HCT116 (cell line): ENCODE data around the gene CDIP1. TPM values are rescaled to one million over a fixed set of nuclear protein-coding genes. Genes with fewer than 3 reads are reported as not detected.

Experiments used
- ATAC-seq: fragments of 200-7000 bp; cut with Tn5 transposase; 2 replicates; pipeline ENCODE4 v1.9.1; 2020; ENCODE audit warnings: mild to moderate bottlenecking, moderate library complexity
- BruUV-seq: library from RNA; stranded (reverse); fragments of 400-500 nt; replicated peaks from 2 replicates; lab custom pipeline; 2021; lab: Mats Ljungman, UMichigan
- CTCF ChIA-PET: fragments of 300-600 bp; sonication (Branson Sonifier 250); formaldehyde crosslinking; loops from one replicate; lab custom pipeline; 2021; ENCODE audit warnings: antibody characterized with exemption; lab: Charles Lee
- POLR2A ChIA-PET: fragments of 300-600, 350-600 bp; sonication (Branson Sonifier 250); formaldehyde crosslinking; loops from one replicate; lab custom pipeline; 2021; ENCODE audit warnings: antibody characterized with exemption; lab: Charles Lee
- RAD21 ChIA-PET, 2 experiments: fragments of 300-600 bp; sonication (Branson Sonifier 250); formaldehyde crosslinking; loops; one replicate each; lab custom pipeline; 2023; ENCODE audit warnings: low total read pairs in 2 of 2; ENCODE audit not compliant: uncharacterized antibody in 2 of 2, unreplicated experiment in 2 of 2, low non-redundant PET in 1 of 2; lab: Charles Lee
- DNase-seq: peaks from one replicate; pipeline ENCODE4 v3.0.0-alpha.2; 2010; ENCODE audit warnings: low read depth, low spot score
- H2AFZ ChIP-seq: fragments of 200-600 bp; shearing (Covaris generic), sonication (generic); 2 replicates; pipeline ENCODE4 v1.6.1; 2017; ENCODE audit warnings: low read depth, mixed run types, mixed read lengths, antibody characterized with exemption, low read length; ENCODE audit not compliant: poor library complexity, severe bottlenecking
- H3K27ac ChIP-seq: 2 replicates; pipeline ENCODE4 v1.5.1; 2012; ENCODE audit warnings: low read depth, low read length
- H3K27me3 ChIP-seq: fragments of 200-600 bp; sonication (generic); 2 replicates; pipeline ENCODE4 v1.6.1; 2016; ENCODE audit warnings: mixed run types, low read length, mixed read lengths; ENCODE audit not compliant: insufficient read depth
- H3K36me3 ChIP-seq, 2 experiments: fragments of 200-500 bp in 1 of 2; fragments of 200-600 bp in 1 of 2; sonication (Bioruptor generic) in 1 of 2; sonication (generic) in 1 of 2; 2 replicates each; pipeline versions ENCODE4 v1.5.1 to v1.6.1; 2014 to 2016; ENCODE audit warnings: low read length in 2 of 2, inconsistent platforms in 1 of 2, mixed read lengths in 1 of 2, mixed run types in 1 of 2; ENCODE audit not compliant: insufficient read depth in 2 of 2, control insufficient read depth in 1 of 2
- H3K4me1 ChIP-seq, 2 experiments: fragments of 200-600 bp in 1 of 2; sonication (generic) in 1 of 2; 2 replicates each; pipeline versions ENCODE4 v1.5.1 to v1.6.1; 2012 to 2017; ENCODE audit warnings: low read length in 2 of 2, inconsistent platforms in 1 of 2, mild to moderate bottlenecking in 1 of 2, mixed read lengths in 1 of 2, mixed run types in 1 of 2, moderate library complexity in 1 of 2; ENCODE audit not compliant: insufficient read depth in 2 of 2, control insufficient read depth in 1 of 2
- H3K4me2 ChIP-seq: fragments of 200-600 bp; sonication (generic); 2 replicates; pipeline ENCODE4 v1.6.1; 2017; ENCODE audit warnings: mixed run types, low read length, mixed read lengths
- H3K4me3 ChIP-seq, 2 experiments: fragments of 200-600 bp in 1 of 2; sonication (generic) in 1 of 2; replicated peaks in 1 of 2; 2 replicates each; pipeline ENCODE4 v1.5.1; 2011 to 2016; ENCODE audit warnings: low read length in 2 of 2, control low read depth in 1 of 2, low read depth in 1 of 2, mild to moderate bottlenecking in 1 of 2, mixed read lengths in 1 of 2, mixed run types in 1 of 2
- H3K79me2 ChIP-seq: fragments of 200-600 bp; sonication (generic); 2 replicates; pipeline ENCODE4 v1.6.1; 2017; ENCODE audit warnings: mild to moderate bottlenecking, mixed run types, low read length, moderate library complexity, mixed read lengths; ENCODE audit not compliant: insufficient read depth
- H3K9ac ChIP-seq: fragments of 200-600 bp; sonication (generic); 2 replicates; pipeline ENCODE4 v1.6.1; 2016; ENCODE audit warnings: low read length, mixed read lengths
- H3K9me2 ChIP-seq: fragments of 200-600 bp; sonication (generic), shearing (Covaris generic); 2 replicates; pipeline ENCODE4 v1.6.1; 2017; ENCODE audit warnings: mixed run types, mild to moderate bottlenecking, moderate library complexity; ENCODE audit not compliant: insufficient read depth
- H3K9me3 ChIP-seq, 2 experiments: fragments of 200-500 bp in 1 of 2; fragments of 200-600 bp in 1 of 2; sonication (Bioruptor generic) in 1 of 2; sonication (generic) in 1 of 2; 2 replicates each; pipeline ENCODE4 v1.6.1; 2014 to 2017; ENCODE audit warnings: low read length in 2 of 2, mixed read lengths in 2 of 2, inconsistent platforms in 1 of 2, low read depth in 1 of 2, mild to moderate bottlenecking in 1 of 2, mixed run types in 1 of 2, moderate library complexity in 1 of 2; ENCODE audit not compliant: control insufficient read depth in 1 of 2, insufficient read depth in 1 of 2
- H4K20me1 ChIP-seq: fragments of 200-600 bp; sonication (generic), shearing (Covaris generic); 2 replicates; pipeline ENCODE4 v1.6.1; 2017; ENCODE audit warnings: mixed run types, mild to moderate bottlenecking, moderate library complexity; ENCODE audit not compliant: insufficient read depth
- CEBPB ChIP-seq: IDR thresholded peaks from 2 replicates; pipeline ENCODE4 v1.6.1; 2012; ENCODE audit warnings: low read depth
- ELF1 ChIP-seq: IDR thresholded peaks from 2 replicates; pipeline ENCODE4 v1.6.1; 2012; ENCODE audit warnings: low read depth, borderline replicate concordance
- EZH2phosphoT487 ChIP-seq: fragments of 200-600 bp; IDR thresholded peaks from 2 replicates; pipeline ENCODE4 v1.6.1; 2018; ENCODE audit warnings: antibody characterized with exemption, borderline replicate concordance
- FOSL1 ChIP-seq: IDR thresholded peaks from 2 replicates; pipeline ENCODE4 v1.6.1; 2012; ENCODE audit warnings: low read depth
- JUND ChIP-seq: IDR thresholded peaks from 2 replicates; pipeline ENCODE4 v1.6.1; 2012
- POLR2AphosphoS5 ChIP-seq: IDR thresholded peaks from 2 replicates; pipeline ENCODE4 v1.6.1; 2011; ENCODE audit warnings: mild to moderate bottlenecking, low read depth, low read length, moderate library complexity
- RAD21 ChIP-seq: IDR thresholded peaks from 2 replicates; pipeline ENCODE4 v1.6.1; 2012; ENCODE audit warnings: low read depth, mild to moderate bottlenecking
- SIN3A ChIP-seq: IDR thresholded peaks from 2 replicates; pipeline ENCODE4 v1.6.1; 2012; ENCODE audit warnings: low read depth
- TCF7L2 ChIP-seq: IDR thresholded peaks from 2 replicates; pipeline ENCODE4 v1.7.0; 2011; ENCODE audit warnings: borderline replicate concordance, inconsistent platforms; ENCODE audit not compliant: insufficient read depth, insufficient read length; ENCODE audit errors: extremely low read depth
- YY1 ChIP-seq: IDR thresholded peaks from 2 replicates; pipeline ENCODE4 v1.6.1; 2011; ENCODE audit warnings: low read length, low read depth, moderate library complexity, mild to moderate bottlenecking; ENCODE audit not compliant: insufficient replicate concordance; ENCODE audit errors: extremely low read depth
- ZFX ChIP-seq: fragments of 450-650 bp; IDR thresholded peaks from 2 replicates; pipeline ENCODE4 v1.6.1; 2017
- ZNF274 ChIP-seq: fragments of 200-500 bp; sonication (Bioruptor generic); IDR thresholded peaks from 2 replicates; pipeline ENCODE4 v1.6.1; 2014; ENCODE audit warnings: mild to moderate bottlenecking, low read depth, low read length, inconsistent platforms
- intact Hi-C: fragments of 100-400 bp; cut with micrococcal nuclease; formaldehyde crosslinking; loops from 2 replicates; pipeline ENCODE4 v1.10.0; 2022
- total RNA-seq: library from RNA; stranded (reverse); gene quantifications from one replicate; pipeline ENCODE4 v1.2.1, GENCODE V29; 2021; ENCODE audit not compliant: unreplicated experiment
- TF ChIP-seq, protein P1 (sequence below), 3 experiments: fragments of 200-600 bp in 1 of 3; sonication (generic) in 1 of 3; IDR thresholded peaks in 2 of 3; conservative IDR thresholded peaks in 1 of 3; 2 replicates each; pipeline ENCODE4 v1.5.1; 2012 to 2017; ENCODE audit warnings: low read depth in 2 of 3, low read length in 2 of 3, antibody characterized with exemption in 1 of 3, borderline replicate concordance in 1 of 3, control low read depth in 1 of 3, mild to moderate bottlenecking in 1 of 3, mixed read lengths in 1 of 3, mixed run types in 1 of 3, moderate library complexity in 1 of 3; ENCODE audit not compliant: insufficient read depth in 1 of 3
- TF ChIP-seq, protein P2 (sequence below): IDR thresholded peaks from 2 replicates; pipeline ENCODE4 v1.6.1; 2012
- TF ChIP-seq, protein P3 (sequence below): IDR thresholded peaks from 2 replicates; pipeline ENCODE4 v1.6.1; 2012

The CDIP1 gene
- total RNA-seq, 1 experiment from 2014 or later, result 7.2 TPM

DNA sequence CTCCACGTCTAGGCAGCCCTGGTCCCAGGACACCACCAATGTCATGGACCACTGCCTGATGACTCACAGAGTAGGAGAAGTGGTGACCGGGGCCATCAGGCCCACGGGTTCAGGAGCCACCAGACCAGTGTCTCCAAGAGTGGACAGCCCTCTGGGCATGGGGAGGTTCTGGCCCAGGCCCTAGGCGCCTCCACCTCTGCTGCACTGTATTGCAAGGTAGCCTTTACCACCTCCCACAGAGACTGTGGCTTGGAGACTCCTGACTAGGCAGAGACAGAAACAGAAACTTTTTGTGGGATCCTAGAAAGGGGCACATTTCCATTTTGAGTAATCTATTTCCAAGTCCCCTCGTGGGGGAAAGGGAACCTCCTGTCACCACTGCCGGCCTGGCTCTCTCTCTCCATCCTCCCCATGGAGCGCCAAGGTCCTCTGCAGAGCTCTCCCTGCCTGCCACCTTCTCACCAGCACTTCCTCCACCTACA is 2.9 kb downstream of the CDIP1 start:
- TF ChIP-seq ZFX, result no peak
- no peak for TF ChIP-seq RAD21
- TF ChIP-seq ELF1, result no peak
- TF ChIP-seq, protein P1, sequence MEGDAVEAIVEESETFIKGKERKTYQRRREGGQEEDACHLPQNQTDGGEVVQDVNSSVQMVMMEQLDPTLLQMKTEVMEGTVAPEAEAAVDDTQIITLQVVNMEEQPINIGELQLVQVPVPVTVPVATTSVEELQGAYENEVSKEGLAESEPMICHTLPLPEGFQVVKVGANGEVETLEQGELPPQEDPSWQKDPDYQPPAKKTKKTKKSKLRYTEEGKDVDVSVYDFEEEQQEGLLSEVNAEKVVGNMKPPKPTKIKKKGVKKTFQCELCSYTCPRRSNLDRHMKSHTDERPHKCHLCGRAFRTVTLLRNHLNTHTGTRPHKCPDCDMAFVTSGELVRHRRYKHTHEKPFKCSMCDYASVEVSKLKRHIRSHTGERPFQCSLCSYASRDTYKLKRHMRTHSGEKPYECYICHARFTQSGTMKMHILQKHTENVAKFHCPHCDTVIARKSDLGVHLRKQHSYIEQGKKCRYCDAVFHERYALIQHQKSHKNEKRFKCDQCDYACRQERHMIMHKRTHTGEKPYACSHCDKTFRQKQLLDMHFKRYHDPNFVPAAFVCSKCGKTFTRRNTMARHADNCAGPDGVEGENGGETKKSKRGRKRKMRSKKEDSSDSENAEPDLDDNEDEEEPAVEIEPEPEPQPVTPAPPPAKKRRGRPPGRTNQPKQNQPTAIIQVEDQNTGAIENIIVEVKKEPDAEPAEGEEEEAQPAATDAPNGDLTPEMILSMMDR (IDR thresholded peaks at IDR 0.05 in 2 of 3, conservative IDR thresholded peaks at IDR 0.05 in 1 of 3; ENCODE audit: borderline replicate concordance in 1 of 3, insufficient read depth in 1 of 3, low read depth in 2 of 3, low read length in 2 of 3), result no peak
- no peak for TF ChIP-seq FOSL1
- TF ChIP-seq SIN3A, result no peak
- TF ChIP-seq POLR2AphosphoS5, result no peak
- TF ChIP-seq, protein P2, sequence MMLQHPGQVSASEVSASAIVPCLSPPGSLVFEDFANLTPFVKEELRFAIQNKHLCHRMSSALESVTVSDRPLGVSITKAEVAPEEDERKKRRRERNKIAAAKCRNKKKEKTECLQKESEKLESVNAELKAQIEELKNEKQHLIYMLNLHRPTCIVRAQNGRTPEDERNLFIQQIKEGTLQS, result no peak
- TF ChIP-seq, protein P3, sequence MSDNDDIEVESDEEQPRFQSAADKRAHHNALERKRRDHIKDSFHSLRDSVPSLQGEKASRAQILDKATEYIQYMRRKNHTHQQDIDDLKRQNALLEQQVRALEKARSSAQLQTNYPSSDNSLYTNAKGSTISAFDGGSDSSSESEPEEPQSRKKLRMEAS, result no peak
- TF ChIP-seq YY1, result no peak
- TF ChIP-seq ZNF274, result no peak
- no peak for TF ChIP-seq CEBPB
- TF ChIP-seq EZH2phosphoT487, result no peak
- TF ChIP-seq TCF7L2, result no peak
- no peak for TF ChIP-seq JUND
- H3K27ac ChIP-seq, result no peak overlapping the region
- no peaks in the 10 kb centered on the region for H3K9me2 ChIP-seq
- H3K4me1 ChIP-seq, result peaks cover 0 to 14% of the 10 kb centered on the region in 2 experiments; a peak in 1 of 4 replicates
- ChIA-PET RAD21 (no interaction called here), CTCF (interaction anchor here (1.4 kb wide), 1 partner anchor 13 kb away, joined by 11 read pairs; no protein-coding TSS in a partner anchor), POLR2A (interaction anchor here (1.2 kb wide), 1 partner anchor 169 kb away, joined by 3 read pairs; no protein-coding TSS in a partner anchor)
- intact Hi-C loops, result no loop called here
- no peak for DNase-seq
- H3K36me3 ChIP-seq, result no peaks in the 10 kb centered on the region
- peaks cover 9 to 15% of the 10 kb centered on the region in 2 experiments; a peak in 3 of 4 replicates for H3K9me3 ChIP-seq
- H3K4me2 ChIP-seq, result no peak overlapping the region
- no peak overlapping the region for H2AFZ ChIP-seq
- no TSS peak for BruUV-seq
- no peaks in the 10 kb centered on the region for H3K27me3 ChIP-seq
- H3K9ac ChIP-seq, result no peak overlapping the region
- H3K79me2 ChIP-seq, result no peaks in the 10 kb centered on the region
- H3K4me3 ChIP-seq, result no peak overlapping the region
- no peaks in the 10 kb centered on the region for H4K20me1 ChIP-seq
- no peak for ATAC-seq
